Subcutaneous abdominal adipose tissue (tissue), 5 donors: ENCODE results near the gene PAX2.

Experiments
- H3K27ac ChIP-seq: one replicate; pipeline ENCODE4 v1.7.0; 2013; ENCODE audit warnings: low read depth, mild to moderate bottlenecking, inconsistent platforms, low read length, moderate library complexity
- H3K27me3 ChIP-seq, 5 donors: one replicate each; pipeline ENCODE4 v1.7.0; 2013; ENCODE audit warnings: low read length in 5 of 5, inconsistent platforms in 1 of 5; ENCODE audit not compliant: control insufficient read depth in 5 of 5, insufficient read depth in 4 of 5
- H3K36me3 ChIP-seq, 5 donors: one replicate each; pipeline ENCODE4 v1.7.0; 2013; ENCODE audit warnings: low read length in 5 of 5; ENCODE audit not compliant: control insufficient read depth in 5 of 5, insufficient read depth in 5 of 5
- H3K4me1 ChIP-seq, 5 donors: one replicate each; pipeline ENCODE4 v1.7.0; 2013; ENCODE audit warnings: low read length in 5 of 5, mild to moderate bottlenecking in 3 of 5, moderate library complexity in 1 of 5; ENCODE audit not compliant: control insufficient read depth in 5 of 5, insufficient read depth in 5 of 5
- H3K4me3 ChIP-seq, 5 donors: one replicate each; pipeline ENCODE4 v1.7.0; 2013; ENCODE audit warnings: low read length in 5 of 5, low read depth in 1 of 5
- H3K9ac ChIP-seq, 5 donors: one replicate each; pipeline ENCODE4 v1.7.0; 2013; ENCODE audit warnings: low read length in 5 of 5, mild to moderate bottlenecking in 4 of 5, moderate library complexity in 3 of 5
- H3K9me3 ChIP-seq, 5 donors: one replicate each; pipeline ENCODE4 v1.7.0; 2013; ENCODE audit warnings: low read length in 5 of 5; ENCODE audit not compliant: control insufficient read depth in 5 of 5
- donor health status: healthy.
- donor health status: healthy.
- donor health status: healthy.
- donor health status: healthy.
- donor health status: healthy.

PAX2 gene

GRCh38 chr10:100724531-100725027 lies 20.8 kb upstream of the PAX2 start:
- no peak overlapping the region for H3K4me3 ChIP-seq
- no peaks in the 10 kb centered on the region for H3K9me3 ChIP-seq
- peaks cover 37 to 73% (median 59%) of the 10 kb centered on the region in 5 donors for H3K27me3 ChIP-seq
- H3K36me3 ChIP-seq = no peaks in the 10 kb centered on the region
- peaks cover 0 to 10% (median 2%) of the 10 kb centered on the region in 5 donors for H3K4me1 ChIP-seq
- H3K27ac ChIP-seq = no peak overlapping the region
- no peak overlapping the region for H3K9ac ChIP-seq

GRCh38 chr10:100725071-100725471 lies 20.3 kb upstream of the PAX2 start:
- H3K4me1 ChIP-seq = peaks cover 1 to 15% (median 6%) of the 10 kb centered on the region in 5 donors
- no peaks in the 10 kb centered on the region for H3K9me3 ChIP-seq
- H3K9ac ChIP-seq = no peak overlapping the region
- H3K27me3 ChIP-seq = peaks cover 40 to 74% (median 59%) of the 10 kb centered on the region in 5 donors
- no peak overlapping the region for H3K4me3 ChIP-seq
- H3K36me3 ChIP-seq = no peaks in the 10 kb centered on the region
- no peak overlapping the region for H3K27ac ChIP-seq

GRCh38 chr10:100725869-100726426 lies 19.4 kb upstream of the PAX2 start:
- Histone ChIP-seq H3K9ac (no peak overlapping the region), H3K4me3 (no peak overlapping the region), H3K27me3 (peaks cover 44 to 76% (median 60%) of the 10 kb centered on the region in 5 donors), H3K27ac (no peak overlapping the region), H3K9me3 (no peaks in the 10 kb centered on the region), H3K4me1 (peaks cover 1 to 24% (median 15%) of the 10 kb centered on the region in 5 donors), H3K36me3 (no peaks in the 10 kb centered on the region)

GRCh38 chr10:100727808-100728207 lies 17.6 kb upstream of the PAX2 start:
- H3K36me3 ChIP-seq = no peaks in the 10 kb centered on the region
- H3K27me3 ChIP-seq = peaks cover 59 to 82% (median 77%) of the 10 kb centered on the region in 5 donors
- H3K9ac ChIP-seq = no peak overlapping the region
- peaks cover 1 to 31% (median 21%) of the 10 kb centered on the region in 5 donors for H3K4me1 ChIP-seq
- no peak overlapping the region for H3K27ac ChIP-seq
- no peak overlapping the region for H3K4me3 ChIP-seq
- no peaks in the 10 kb centered on the region for H3K9me3 ChIP-seq

- H3K36me3 ChIP-seq = no peaks in the 10 kb centered on the region
- no peak overlapping the region for H3K27ac ChIP-seq
- no peaks in the 10 kb centered on the region for H3K9me3 ChIP-seq
- peaks cover 63 to 84% (median 79%) of the 10 kb centered on the region in 5 donors for H3K27me3 ChIP-seq
- H3K9ac ChIP-seq = no peak overlapping the region
- peaks cover 1 to 28% (median 21%) of the 10 kb centered on the region in 5 donors for H3K4me1 ChIP-seq
- H3K4me3 ChIP-seq = peak overlapping the region in 2 of 5 donors; percentile 9 to 17
Measured at GRCh38 chr10:100728928-100729861, 16.2 kb upstream of the PAX2 start.

GRCh38 chr10:100729862-100730724 lies 15.3 kb upstream of the PAX2 start:
- no peaks in the 10 kb centered on the region for H3K9me3 ChIP-seq
- peaks cover 68 to 86% (median 80%) of the 10 kb centered on the region in 5 donors for H3K27me3 ChIP-seq
- no peak overlapping the region for H3K9ac ChIP-seq
- peaks cover 1 to 28% (median 21%) of the 10 kb centered on the region in 5 donors for H3K4me1 ChIP-seq
- peak overlapping the region in 2 of 5 donors; percentile 22 to 50 for H3K4me3 ChIP-seq
- no peaks in the 10 kb centered on the region for H3K36me3 ChIP-seq
- no peak overlapping the region for H3K27ac ChIP-seq

- Histone ChIP-seq H3K9ac (no peak overlapping the region), H3K27ac (no peak overlapping the region), H3K27me3 (peaks cover 68 to 89% (median 83%) of the 10 kb centered on the region in 5 donors), H3K4me1 (peaks cover 1 to 30% (median 21%) of the 10 kb centered on the region in 5 donors), H3K4me3 (peak overlapping the region in 2 of 5 donors; percentile 18 to 50), H3K9me3 (no peaks in the 10 kb centered on the region), H3K36me3 (no peaks in the 10 kb centered on the region)
Measured at GRCh38 chr10:100730725-100731406, 14.5 kb upstream of the PAX2 start.

GRCh38 chr10:100731407-100732240 lies 13.8 kb upstream of the PAX2 start:
- Histone ChIP-seq H3K4me3 (peak overlapping the region in 1 of 5 donors; percentile 50), H3K9ac (no peak overlapping the region), H3K27me3 (peaks cover 68 to 91% (median 83%) of the 10 kb centered on the region in 5 donors), H3K9me3 (no peaks in the 10 kb centered on the region), H3K4me1 (peaks cover 1 to 30% (median 21%) of the 10 kb centered on the region in 5 donors), H3K36me3 (no peaks in the 10 kb centered on the region), H3K27ac (no peak overlapping the region)
